IPS DF 4.7 (cell line): ENCODE measurements around the gene LRFN2.
A peak's percentile ranks its signal among the peaks of the same experiment; 100 is the strongest.

Experiments
- DNase-seq: peaks from one replicate; pipeline ENCODE4 v3.0.0-alpha.2; 2013; ENCODE audit warnings: low spot score; ENCODE audit errors: extremely low read depth

The LRFN2 gene

DNA sequence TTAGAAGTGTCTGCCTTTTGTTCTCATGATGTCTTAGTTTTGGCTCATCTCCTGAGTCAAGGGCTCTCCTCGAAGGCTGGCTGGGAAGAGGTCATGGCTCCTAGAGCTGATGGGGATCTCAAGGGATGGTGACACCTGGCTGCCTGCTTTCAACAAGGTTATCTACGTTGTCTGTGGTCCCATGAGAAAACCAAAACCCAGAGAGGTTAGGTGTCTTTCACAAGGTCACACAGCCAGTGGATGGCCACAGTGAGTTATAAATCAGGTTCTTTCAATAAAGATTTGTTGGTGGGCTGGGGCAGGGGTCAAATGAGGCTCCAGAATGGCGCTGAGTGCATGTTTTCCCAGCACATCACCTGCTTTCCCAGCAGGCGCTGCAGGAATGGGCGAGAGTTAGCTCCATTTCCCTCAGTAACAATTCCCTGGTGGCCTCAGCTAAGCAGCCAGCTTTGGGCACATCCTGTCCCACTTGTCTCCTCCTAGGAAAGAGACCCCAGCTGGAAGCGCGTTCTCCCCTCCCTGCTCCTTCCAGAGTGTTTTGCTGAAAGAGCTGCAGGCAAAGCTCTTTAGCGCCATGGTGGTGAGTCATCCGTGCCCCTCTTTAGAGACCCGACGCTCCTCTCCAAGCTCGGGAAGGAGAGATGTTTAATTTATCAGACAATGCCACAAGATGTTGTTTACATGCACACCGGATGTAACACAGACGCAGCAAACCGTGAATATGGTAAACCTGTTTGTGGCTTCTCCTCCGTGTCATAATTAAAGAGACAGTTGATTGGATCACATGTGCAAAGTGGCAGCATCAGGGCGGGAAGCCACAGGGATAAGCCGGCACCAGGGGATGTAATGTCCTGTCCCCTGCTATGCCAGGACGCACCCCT is 109.7 kb downstream of the LRFN2 start:
- peak; percentile 36 for DNase-seq

DNA sequence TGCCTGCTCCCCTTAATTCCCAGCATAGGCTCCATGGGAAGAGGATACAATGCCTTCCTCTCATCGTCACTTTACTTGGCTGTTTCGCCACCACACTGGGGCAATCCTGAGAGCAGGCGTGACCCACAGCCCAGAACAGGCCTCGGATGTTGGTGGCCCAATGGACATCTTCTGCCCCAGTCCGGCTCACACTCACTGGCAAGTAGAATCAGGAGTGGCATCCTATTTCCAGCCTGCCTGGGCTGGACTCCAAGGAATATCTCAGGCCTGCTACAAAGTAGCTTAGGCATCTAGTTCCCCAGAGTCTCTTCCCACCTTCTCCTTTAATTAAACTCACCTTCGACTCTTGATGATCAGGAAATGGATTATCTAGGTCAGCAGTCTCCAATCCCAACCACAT is 110.5 kb downstream of the LRFN2 start:
- no peak for DNase-seq

DNA sequence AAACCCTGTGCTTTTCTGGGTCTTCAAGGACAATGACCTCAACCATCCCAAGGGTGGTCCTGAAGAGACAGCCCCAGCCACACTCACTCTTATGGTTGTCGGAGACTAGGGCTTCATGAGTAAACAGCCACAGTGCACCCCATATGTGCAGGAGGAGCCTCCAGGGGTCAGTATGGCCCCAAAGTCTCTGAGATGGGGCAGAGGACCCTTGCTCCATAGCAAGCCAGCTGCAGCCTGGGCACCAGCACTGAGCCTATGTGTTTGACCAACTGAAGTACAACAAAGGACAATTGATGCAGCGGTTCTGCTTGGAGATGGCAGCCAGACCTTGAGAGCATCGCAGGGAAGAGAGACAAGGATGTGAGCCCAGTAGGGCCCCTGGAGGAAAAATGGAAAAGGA is 112.2 kb downstream of the LRFN2 start:
- no peak for DNase-seq

DNA sequence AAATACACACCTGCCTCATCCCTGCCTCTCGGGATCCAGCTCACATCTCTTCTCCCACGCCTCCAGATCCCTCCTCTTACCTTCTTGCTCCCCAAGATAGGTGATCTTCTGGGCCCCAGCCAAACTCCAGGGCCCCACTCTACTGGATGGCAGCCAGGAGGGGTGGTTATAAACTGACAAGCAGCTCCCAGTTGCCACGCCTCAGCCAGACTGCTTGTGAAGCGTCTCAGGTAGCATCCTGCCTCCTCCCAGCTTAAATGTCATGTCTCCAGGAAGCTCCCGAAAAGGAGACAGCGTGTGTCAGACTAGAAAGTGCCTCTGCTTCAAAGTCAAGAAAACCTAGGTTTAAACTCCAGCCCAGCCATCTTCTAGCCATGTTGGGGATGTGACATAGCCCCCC is 114.1 kb downstream of the LRFN2 start:
- no peak for DNase-seq

DNA sequence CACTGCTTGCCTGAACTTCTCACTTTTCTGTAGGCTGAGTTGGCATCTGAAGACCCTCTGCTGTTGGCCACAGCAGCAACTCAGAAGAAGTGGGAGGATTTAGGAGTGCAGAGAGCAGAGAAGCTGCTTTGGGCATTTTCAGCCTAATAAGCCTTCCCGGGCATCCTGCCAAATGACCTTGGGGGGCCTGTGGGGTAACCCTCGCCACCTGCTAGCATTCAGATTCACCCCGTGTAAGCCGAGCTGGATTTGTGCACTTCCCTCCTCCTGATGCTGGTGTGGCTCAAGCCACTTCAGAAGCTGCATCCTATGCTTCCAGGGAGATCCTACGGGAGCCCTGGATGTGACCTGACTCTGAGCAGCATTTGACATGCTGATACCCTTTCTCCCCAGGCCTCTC is 114.8 kb downstream of the LRFN2 start:
- no peak for DNase-seq

DNA sequence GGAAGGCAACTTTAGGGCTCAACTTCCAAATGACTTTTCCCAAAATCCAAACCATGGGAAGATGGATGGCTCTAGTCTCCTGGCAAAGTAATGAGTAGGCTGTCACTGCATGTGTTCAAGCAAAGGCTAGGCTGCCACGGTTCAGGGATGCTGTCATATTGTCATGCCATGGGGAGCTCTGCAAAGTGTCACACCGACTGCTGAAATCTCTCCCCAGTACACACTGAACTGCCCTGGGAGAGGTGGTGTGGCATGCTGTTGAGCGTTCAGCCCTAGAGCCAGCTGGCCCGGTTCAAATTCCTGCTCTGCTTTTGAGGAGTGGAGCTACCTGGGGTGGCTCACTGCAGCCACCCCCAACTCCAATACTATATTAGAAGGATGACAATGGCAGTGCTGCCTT is 115.9 kb downstream of the LRFN2 start:
- DNase-seq: no peak

DNA sequence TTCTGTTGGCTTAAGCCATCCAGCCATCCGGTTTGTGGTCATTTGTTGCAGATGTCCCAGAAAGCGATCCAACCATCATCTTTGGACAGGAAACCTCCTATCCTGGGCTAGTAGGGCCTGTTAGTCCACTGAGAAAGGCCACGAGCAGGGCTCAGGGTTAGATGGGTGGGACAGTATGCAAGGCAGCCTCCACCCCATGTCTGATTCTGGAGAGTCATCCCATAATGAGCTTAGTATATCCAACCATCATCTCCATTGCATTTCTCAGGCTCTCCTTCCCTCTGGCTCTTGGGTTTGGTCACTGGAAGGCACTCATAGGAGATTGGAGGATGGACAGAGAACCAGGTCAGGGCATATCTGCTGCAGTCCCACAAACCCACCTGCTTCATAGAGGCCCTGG is 117.8 kb downstream of the LRFN2 start:
- no peak for DNase-seq

DNA sequence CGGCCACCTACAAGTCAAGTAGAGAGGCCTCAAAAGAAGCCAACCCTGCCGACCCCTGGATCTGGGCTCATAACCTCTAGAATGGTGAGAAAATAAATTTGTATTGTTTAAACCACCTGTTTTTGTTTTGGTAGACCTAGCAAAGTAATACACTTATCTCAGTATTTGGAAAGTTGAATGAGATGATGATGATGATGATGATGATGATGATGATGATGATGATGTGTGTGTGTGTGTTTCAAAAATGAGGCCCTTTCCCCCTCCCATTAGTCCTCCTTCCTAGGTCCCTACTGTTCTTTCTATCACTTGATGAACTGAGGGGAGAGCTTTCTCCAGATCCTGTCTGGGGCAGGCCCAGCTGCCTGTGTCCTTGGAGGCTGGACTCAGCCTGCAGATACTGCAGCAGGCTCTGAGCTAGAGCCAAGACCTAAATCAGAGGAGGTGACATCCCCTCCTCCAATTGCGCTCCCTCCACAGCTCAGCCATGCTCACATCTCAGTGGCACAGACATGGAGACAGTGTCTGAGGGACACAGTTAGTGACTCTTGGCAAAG is 120.1 kb downstream of the LRFN2 start:
- DNase-seq: no peak

DNA sequence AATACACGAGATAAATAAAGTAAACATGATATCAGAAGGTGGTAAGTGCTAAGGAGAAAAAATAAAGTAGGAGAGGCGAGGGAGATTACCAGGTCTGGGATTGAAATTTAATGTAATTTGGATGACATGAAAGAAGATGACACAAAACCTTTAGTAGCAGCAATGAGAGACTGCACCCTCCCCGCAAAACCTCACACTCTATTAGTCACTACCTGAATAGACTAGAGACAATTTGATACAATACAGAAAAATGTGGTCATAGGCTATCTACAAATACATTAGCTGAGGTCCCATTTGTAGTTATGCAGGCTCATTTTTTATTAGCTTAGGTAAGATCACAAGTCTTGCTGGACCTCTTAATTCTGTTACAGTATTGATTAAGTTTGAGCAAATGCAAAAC is 125.5 kb downstream of the LRFN2 start:
- DNase-seq: no peak

DNA sequence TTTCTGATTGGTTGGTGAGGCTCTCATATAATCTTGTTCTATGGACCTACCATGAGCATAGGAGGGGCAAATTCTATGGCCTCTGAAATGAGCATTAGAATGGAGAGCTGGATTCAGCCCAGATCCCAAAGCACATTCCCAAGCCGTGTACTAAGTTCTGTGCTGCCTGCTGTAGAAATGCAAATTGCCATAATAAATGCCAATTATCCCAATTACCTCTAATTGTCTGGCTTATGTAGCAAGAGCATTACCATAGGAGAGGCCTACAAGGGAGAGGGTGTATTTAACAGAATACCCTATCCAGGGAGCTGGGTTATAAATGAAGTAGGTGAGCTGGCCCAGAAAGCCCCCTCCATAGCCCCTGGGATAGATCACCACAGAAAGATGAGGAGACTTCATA is 126.8 kb downstream of the LRFN2 start:
- no peak for DNase-seq

DNA sequence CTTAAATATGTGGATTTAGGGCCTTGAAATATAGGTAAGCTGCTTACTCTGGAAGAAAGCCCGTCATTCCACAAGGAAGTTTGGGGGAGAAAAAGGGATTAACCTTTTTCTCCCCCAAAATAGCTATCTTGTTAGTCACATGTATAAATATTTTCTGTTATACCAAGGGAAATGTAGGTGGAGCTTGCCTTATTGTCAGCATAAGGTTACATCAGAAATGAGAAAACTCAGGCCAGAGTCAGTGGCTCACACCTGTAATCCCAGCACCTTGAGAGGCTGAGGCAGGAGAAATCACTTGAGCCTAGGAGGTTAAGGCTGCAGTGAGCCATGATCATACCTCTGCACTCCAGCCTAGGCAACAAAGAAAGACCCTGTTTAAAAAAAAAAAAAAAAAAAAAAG is 129.9 kb downstream of the LRFN2 start:
- no peak for DNase-seq

DNA sequence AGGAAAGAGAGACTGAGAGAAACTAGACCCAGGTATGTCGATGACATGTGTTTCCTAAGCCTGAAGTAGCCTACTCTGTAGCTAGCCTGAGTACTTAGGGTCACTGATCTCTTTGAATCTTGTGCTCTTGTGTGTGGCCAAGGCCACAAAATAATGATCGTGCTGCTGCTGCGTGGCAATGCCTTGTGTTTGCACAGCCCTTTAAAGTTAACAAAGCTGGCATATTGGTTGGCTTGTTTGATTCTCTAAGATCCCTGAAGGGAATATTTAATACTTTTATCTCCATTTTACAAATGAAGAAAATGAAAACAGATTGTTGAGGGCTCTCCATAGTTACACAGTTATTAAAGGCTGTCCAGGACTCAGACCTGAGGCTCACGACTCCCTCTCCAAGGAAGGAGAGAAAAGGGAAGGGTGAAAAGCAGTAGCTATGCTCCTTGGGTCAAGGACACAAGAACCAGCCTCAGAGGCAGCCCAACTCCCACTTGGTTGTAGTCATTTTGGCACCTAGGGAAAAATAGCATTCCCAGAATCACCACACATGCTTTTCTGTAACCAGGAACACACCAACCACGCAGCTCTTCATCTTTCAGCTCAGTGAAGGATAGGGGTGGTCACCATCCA is 130.7 kb downstream of the LRFN2 start:
- no peak for DNase-seq

DNA sequence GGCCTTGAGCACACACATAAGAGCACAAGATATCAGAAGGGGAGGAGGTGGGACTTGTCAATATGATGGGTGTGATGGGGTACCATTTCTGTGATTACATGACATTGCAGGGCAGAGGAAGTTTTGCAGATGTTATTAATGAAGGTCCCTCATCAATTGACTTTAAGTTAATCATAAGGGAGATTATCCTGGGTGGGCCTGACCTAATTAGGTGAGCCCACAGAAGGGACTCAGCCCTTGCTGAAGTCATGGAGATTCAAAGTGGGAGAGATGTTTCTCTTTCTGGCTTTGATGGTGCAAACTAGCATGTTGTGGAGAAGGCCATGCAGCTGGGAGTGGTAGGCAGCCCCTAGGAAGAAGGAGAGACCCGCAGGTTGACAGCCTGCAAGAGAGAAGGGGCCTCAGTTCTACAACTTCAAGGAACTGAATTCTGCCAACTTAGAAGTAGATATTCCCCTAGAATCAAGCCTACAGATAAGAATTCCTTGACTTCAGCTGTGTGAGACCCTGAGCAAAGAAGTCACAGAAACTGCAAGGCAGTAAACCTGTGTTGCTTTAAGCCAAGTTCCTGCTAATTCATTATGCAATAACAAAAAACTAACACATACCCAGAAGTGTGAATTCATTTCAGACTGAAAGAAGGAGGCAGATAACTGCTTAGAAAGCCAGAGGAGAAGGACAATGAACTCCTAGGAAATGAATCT is 131.3 kb downstream of the LRFN2 start:
- DNase-seq: no peak

DNA sequence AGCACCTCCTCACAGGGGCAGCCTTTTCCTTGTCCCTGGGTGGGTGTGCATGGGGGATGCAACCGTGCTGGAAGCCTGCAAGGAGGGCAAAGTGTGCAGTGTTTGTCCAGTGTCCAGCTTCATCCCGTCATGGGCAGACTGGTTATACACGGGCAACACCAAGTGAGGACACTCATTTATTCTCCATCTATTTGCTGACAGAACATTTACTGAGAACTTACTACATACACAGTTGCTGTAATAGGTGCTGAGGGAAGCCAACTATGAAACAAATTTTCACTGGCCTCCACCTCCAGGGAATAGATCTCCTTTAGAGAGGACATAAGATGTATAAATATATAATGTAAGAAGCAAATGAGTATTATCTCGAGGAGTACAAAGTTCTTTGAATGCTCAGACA is 136.7 kb downstream of the LRFN2 start:
- DNase-seq: no peak

DNA sequence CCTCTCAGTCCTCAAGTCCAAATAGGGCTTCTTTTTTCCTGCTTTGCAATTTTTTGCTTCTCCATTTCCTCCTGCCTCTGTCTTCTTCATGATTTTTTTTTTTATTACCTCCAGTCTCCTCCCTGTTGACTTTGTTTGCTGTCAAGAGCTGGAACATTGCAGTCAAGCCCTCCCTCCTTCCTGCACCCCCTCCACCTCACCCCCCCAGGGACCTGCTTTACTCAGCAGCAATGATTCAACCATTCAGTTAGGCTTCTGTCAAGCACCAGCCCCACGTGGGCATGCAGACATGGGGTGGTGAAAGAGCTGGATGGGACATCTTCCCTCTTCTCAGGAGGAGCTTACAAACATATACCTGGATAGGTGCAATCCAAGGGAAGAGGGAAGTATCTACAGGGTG is 142.4 kb downstream of the LRFN2 start:
- no peak for DNase-seq

DNA sequence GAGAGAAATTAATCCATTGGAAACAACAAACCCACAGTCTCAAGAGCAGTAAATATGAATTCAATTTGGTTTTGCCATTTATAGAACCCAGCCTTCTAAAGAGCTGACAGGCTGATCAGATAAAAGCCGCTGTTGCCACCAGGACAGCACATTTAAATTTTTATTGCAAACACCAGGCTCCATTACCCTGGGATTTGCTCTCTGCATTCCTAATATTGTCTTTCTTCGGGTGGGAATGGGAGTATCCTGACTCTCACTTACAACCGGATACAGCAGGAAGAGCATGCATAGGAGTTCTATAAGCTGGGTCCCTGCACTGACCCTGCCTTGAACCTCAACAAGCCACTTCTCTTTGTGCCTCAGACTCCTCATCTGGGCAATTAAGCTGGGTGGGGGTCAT is 142.9 kb downstream of the LRFN2 start:
- DNase-seq: no peak

DNA sequence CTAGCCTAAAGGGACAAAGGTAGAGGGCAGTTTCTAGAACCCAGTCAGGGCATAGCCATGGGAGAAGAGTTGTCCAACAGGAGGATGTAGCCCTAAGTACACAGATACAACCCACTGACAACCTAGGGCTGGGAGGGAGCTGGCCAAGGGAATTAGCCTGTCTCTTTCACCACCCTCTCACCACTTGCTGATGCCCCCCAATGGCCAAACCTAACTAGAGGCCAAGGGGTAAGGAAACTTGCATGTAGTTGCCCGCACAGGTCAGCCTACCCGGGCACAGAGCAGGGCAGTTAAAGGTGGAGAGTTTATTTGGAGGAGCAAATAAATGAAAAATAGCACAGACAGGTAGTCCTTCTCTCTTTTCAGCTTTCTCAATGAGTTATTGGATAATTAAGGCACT is 143.3 kb downstream of the LRFN2 start:
- no peak for DNase-seq

DNA sequence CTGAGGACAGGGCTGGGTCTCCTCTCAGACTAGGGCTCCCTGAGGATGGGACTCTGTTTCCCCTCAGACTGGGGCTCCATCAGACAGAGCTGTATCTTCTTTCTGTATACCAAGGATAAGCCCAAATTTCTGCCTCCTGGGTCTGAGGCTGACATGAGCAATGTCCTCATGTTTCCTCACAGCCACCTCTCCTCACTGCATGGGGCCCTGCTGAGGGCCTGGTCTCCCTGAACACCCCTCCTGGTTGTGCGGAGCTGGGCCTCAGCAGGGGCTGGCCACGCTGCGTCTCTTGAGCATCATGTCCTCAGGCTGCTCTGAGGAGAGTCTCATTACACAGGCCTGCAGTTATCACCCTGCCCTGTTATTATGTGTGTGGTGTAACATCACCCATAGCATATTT is 144.6 kb downstream of the LRFN2 start:
- DNase-seq: no peak

DNA sequence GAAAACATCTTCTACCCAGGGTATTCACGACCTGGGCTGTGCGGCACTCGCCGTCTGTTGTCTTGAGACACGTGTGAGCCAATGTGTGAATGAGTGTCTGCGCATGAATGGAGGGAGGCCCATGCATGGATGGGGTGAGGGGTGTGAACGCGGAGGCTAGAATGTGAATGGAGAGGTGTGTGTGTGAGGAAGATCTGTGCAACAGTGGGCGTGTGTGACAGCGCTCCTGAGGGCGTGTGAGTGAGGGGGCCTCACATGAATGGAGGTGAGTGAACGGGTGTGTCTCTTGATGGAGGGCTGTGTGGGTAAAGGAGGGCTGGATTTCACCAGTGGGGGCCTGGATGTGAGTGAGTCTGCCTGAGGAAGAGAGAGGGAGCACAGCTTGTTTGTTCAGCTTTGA is 146.0 kb downstream of the LRFN2 start:
- DNase-seq: no peak

DNA sequence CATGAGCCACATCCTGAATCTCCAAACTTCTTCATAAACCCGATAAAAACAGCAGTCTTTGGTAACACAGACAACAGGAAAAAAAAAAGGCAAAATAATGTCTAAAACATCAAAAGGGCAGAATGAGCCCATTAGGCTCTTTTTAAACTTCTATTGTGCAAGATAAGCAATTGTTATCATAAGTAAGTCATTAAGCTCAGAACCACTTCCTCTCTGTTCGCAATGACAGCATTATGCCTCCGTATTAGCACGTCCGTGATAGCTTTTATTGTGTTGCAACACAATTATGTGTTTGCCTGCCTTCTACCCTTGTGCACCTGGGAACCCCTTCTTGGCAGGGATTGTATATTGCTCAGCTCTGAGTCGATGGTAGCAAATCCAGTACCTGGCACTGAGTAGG is 147.1 kb downstream of the LRFN2 start:
- DNase-seq: no peak

DNA sequence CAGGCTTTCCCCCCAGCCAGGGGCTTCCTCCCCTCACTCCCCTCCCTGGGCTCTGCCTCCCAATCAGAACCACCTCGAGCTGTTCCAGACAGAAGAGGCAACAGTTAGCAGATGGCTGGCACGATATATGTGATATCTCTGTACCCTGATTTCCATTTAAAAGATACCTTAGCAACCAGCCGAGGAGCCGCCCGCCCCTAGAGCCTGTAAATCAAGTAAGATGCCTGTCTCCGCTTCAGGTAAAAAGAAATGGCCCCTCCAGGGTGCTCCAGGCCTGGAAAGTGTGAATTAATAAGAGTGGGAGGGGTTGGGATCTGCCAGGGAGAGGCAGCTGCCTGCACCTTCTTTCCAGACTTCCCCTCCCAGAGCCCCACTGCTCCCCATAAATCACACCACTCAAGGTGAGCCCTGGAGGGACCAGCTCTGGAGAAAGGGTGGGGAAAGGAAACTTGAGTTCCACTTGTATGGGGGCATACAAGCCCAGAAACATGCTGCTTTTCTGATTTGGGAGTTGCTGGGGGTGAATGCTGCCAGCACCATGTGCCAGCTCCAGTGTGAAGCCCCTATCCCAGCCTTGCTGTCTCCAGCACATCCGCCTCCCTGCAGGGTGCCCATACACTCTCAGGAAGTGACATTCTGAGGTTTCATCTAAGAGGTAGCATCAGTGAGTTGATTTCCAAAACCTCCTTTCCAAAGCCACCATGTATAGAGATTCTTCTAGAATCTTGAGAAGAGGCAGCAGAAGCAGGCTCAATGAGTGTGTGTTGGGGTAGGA is 148.0 kb downstream of the LRFN2 start:
- DNase-seq: no peak
